ENCODE results near the gene USP53. TPM values are rescaled to one million over a fixed set of nuclear protein-coding genes. Genes with fewer than 3 reads are reported as not detected.

Gene USP53
- total and polyA plus RNA-seq, 2 donors (not counting 3 experiments of a cell fraction or from before 2014, with no cell fraction given): 7.8 to 22.8 TPM

DNA sequence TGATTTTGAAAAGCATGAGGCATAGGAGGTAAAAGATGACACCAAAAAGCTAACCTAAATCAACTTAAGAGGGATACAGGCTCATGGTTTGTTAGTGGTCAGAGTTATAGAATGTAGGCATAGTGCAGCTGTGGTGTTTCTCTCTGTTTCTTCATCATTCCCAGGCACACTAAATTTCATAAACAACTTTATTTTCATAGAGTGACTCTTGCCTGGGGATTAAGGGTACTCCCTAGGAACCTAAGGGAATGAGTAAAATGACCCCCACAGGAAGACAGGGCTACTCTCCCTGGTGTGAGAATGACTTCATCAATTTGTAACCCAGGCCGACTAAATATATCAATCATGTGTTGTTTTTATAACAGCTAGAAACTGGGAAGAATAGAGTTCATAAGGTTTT is 98.3 kb downstream of the USP53 start:
- POLR2A ChIA-PET: interaction anchor here (0.5 kb wide), 1 partner anchor 141 kb away, joined by 8 read pairs; no protein-coding TSS in a partner anchor

More for the DNA sequence above, 98.3 kb downstream of the USP53 start:
- H3K36me3 ChIP-seq (ENCODE audit: control insufficient read depth in 2 of 2, extremely low read depth in 1 of 2, insufficient read depth in 2 of 2, low read length in 2 of 2): no peaks in the 10 kb centered on the region
- BruUV-seq (replicated peaks): no TSS peak
- no peaks in the 10 kb centered on the region for H4K20me1 ChIP-seq (replicated peaks; ENCODE audit: control insufficient read depth, extremely low read depth, insufficient read depth, low read length)
- no peak overlapping the region for H3K27ac ChIP-seq (ENCODE audit: insufficient read depth, low read depth, low read length)
- H2AFZ ChIP-seq (ENCODE audit: low read depth, low read length): no peak overlapping the region
- TF ChIP-seq POLR2A (IDR thresholded peaks at IDR 0.05; ENCODE audit: low read depth, low read length) (no peak), MYC (IDR thresholded peaks at IDR 0.05; ENCODE audit: low read depth, low read length) (no peak), GATA2 (IDR thresholded peaks at IDR 0.05; ENCODE audit: insufficient read depth, insufficient read length, low read depth, low read length) (no peak), FOS (IDR thresholded peaks at IDR 0.05; ENCODE audit: borderline replicate concordance, insufficient read depth, low read length) (no peak), POLR2AphosphoS5 (IDR thresholded peaks at IDR 0.05; ENCODE audit: insufficient read depth, low read depth, low read length) (no peak), EZH2 (IDR thresholded peaks at IDR 0.05; ENCODE audit: borderline replicate concordance, low read depth, low read length, severe bottlenecking) (no peak), JUN (IDR thresholded peaks at IDR 0.05; ENCODE audit: borderline replicate concordance, insufficient read depth, insufficient read length, low read depth) (no peak)
- TF ChIP-seq, protein P1, sequence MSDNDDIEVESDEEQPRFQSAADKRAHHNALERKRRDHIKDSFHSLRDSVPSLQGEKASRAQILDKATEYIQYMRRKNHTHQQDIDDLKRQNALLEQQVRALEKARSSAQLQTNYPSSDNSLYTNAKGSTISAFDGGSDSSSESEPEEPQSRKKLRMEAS (IDR thresholded peaks at IDR 0.05; ENCODE audit: insufficient read depth, insufficient read length): no peak
- TF ChIP-seq, protein P2, sequence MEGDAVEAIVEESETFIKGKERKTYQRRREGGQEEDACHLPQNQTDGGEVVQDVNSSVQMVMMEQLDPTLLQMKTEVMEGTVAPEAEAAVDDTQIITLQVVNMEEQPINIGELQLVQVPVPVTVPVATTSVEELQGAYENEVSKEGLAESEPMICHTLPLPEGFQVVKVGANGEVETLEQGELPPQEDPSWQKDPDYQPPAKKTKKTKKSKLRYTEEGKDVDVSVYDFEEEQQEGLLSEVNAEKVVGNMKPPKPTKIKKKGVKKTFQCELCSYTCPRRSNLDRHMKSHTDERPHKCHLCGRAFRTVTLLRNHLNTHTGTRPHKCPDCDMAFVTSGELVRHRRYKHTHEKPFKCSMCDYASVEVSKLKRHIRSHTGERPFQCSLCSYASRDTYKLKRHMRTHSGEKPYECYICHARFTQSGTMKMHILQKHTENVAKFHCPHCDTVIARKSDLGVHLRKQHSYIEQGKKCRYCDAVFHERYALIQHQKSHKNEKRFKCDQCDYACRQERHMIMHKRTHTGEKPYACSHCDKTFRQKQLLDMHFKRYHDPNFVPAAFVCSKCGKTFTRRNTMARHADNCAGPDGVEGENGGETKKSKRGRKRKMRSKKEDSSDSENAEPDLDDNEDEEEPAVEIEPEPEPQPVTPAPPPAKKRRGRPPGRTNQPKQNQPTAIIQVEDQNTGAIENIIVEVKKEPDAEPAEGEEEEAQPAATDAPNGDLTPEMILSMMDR (IDR thresholded peaks at IDR 0.05; ENCODE audit: extremely low read depth in 1 of 2, insufficient read depth in 1 of 2, low read depth in 1 of 2, low read length in 2 of 2): no peak
- CTCF ChIA-PET: interaction anchor here (0.8 to 1.5 kb wide), 3 partner anchors 265 to 317 kb away, joined by 3 to 14 read pairs (median 3); partner anchors contain the start of gene PDE5A
- peaks cover 5 to 10% of the 10 kb centered on the region in 2 experiments for H3K27me3 ChIP-seq (ENCODE audit: control insufficient read depth in 2 of 2, insufficient read depth in 2 of 2, low read length in 2 of 2)
- H3K9me1 ChIP-seq (replicated peaks; ENCODE audit: control insufficient read depth, extremely low read depth, insufficient read depth, low read length): no peaks in the 10 kb centered on the region
- no peaks in the 10 kb centered on the region for H3K79me2 ChIP-seq (ENCODE audit: control insufficient read depth, insufficient read depth, low read length)
- no peaks in the 10 kb centered on the region for H3K9me3 ChIP-seq (replicated peaks; ENCODE audit: control insufficient read depth, insufficient read depth, low read length)
- intact Hi-C loops (cut with micrococcal nuclease): no loop called here
- H3K9ac ChIP-seq (replicated peaks; ENCODE audit: extremely low read depth, insufficient read depth, low read length): no peak overlapping the region
- H3K4me2 ChIP-seq (ENCODE audit: insufficient read depth, low read length): no peak overlapping the region
- no peaks in the 10 kb centered on the region for H3K4me1 ChIP-seq (ENCODE audit: control insufficient read depth, extremely low read depth, insufficient read depth, low read length)
- no peak overlapping the region for H3K4me3 ChIP-seq (replicated peaks in 1 of 3; ENCODE audit: insufficient read depth in 1 of 3, low read depth in 1 of 3, low read length in 3 of 3)
- DNase-seq (ENCODE audit: low read depth, low spot score): peak; percentile 65
- no peak for FAIRE-seq
- dilution Hi-C loops (cut with MboI; ENCODE audit: extremely low pct_ligation_motif_present, low sequenced_read_pairs): no loop called here
